ENCODE results near the gene CALD1. TPM values are rescaled to one million over a fixed set of nuclear protein-coding genes. Genes with fewer than 3 reads are reported as not detected.

CALD1 gene
- total RNA-seq, 4 donors from 2014 or later: 1,513 to 2,575 (median 1,808) TPM

GRCh38 chr7:134814730-134815364, 35.4 kb downstream of the CALD1 start:
- Histone ChIP-seq H3K27ac (peak overlapping the region in 3 of 4 donors; percentile 60 to 69 (median 65)), H3K4me3 (no peak overlapping the region), H3K36me3 (peaks cover 0 to 20% of the 10 kb centered on the region in 2 donors), H3K4me1 (peaks cover 9 to 97% (median 35%) of the 10 kb centered on the region in 3 donors), H3K27me3 (no peaks in the 10 kb centered on the region), H3K9me3 (no peaks in the 10 kb centered on the region)
- ATAC-seq: no peak
- TF ChIP-seq CTCF (IDR thresholded peaks at IDR 0.05): no peak
- TF ChIP-seq POLR2AphosphoS5 (IDR thresholded peaks at IDR 0.05): no peak
- TF ChIP-seq POLR2A (IDR thresholded peaks at IDR 0.05): no peak
- no peak for TF ChIP-seq EP300 (IDR thresholded peaks at IDR 0.05)
- 76 to 84% methylated on average over 3 of the region's 4 CpGs for WGBS, 2 donors (ENCODE audit: low coverage in 1 of 2)

GRCh38 chr7:134818613-134819345, 39.3 kb downstream of the CALD1 start:
- Histone ChIP-seq H3K4me1 (peaks cover 4 to 86% (median 6%) of the 10 kb centered on the region in 3 donors), H3K4me3 (no peak overlapping the region), H3K36me3 (peaks cover 0 to 18% of the 10 kb centered on the region in 2 donors), H3K27ac (peak overlapping the region in 3 of 4 donors; percentile 7 to 73 (median 18)), H3K27me3 (no peaks in the 10 kb centered on the region), H3K9me3 (no peaks in the 10 kb centered on the region)
- 78 to 84% methylated on average over 9 of the region's 9 CpGs for WGBS, 2 donors (ENCODE audit: low coverage in 1 of 2)
- TF ChIP-seq POLR2A (IDR thresholded peaks at IDR 0.05) (no peak), POLR2AphosphoS5 (IDR thresholded peaks at IDR 0.05) (no peak), CTCF (IDR thresholded peaks at IDR 0.05) (no peak), EP300 (IDR thresholded peaks at IDR 0.05) (no peak)
- ATAC-seq: no peak

- H3K27me3 ChIP-seq: no peaks in the 10 kb centered on the region
- no peak for TF ChIP-seq POLR2A (IDR thresholded peaks at IDR 0.05)
- TF ChIP-seq POLR2AphosphoS5 (IDR thresholded peaks at IDR 0.05): no peak
- no peak for TF ChIP-seq CTCF (IDR thresholded peaks at IDR 0.05)
- no peak for TF ChIP-seq EP300 (IDR thresholded peaks at IDR 0.05)
- H3K9me3 ChIP-seq: no peaks in the 10 kb centered on the region
- H3K4me1 ChIP-seq: peaks cover 0 to 86% (median 5%) of the 10 kb centered on the region in 3 donors
- WGBS, 2 donors (ENCODE audit: low coverage in 1 of 2): 83 to 90% methylated on average over 3 to 4 of the region's 4 CpGs
- peaks cover 0 to 18% of the 10 kb centered on the region in 2 donors for H3K36me3 ChIP-seq
- no peak for ATAC-seq
- peak overlapping the region in 3 of 4 donors; percentile 18 to 73 (median 66) for H3K27ac ChIP-seq
- H3K4me3 ChIP-seq: no peak overlapping the region
These were observed 40.0 kb downstream of the CALD1 start for GRCh38 chr7:134819401-134819800.

- ATAC-seq: peak; percentile 35
- Histone ChIP-seq H3K36me3 (peaks cover 0 to 18% of the 10 kb centered on the region in 2 donors), H3K4me1 (peaks cover 6 to 85% (median 7%) of the 10 kb centered on the region in 3 donors), H3K4me3 (no peak overlapping the region), H3K9me3 (no peaks in the 10 kb centered on the region), H3K27me3 (no peaks in the 10 kb centered on the region), H3K27ac (peak overlapping the region; percentile 57 to 73 (median 68))
- WGBS, 2 donors (ENCODE audit: low coverage in 1 of 2): 25 to 33% methylated on average over 2 of the region's 2 CpGs
- TF ChIP-seq POLR2AphosphoS5 (IDR thresholded peaks at IDR 0.05) (peak; percentile 56), EP300 (IDR thresholded peaks at IDR 0.05) (peak; percentile 51), CTCF (IDR thresholded peaks at IDR 0.05) (no peak), POLR2A (IDR thresholded peaks at IDR 0.05) (no peak)
These were observed 40.9 kb downstream of the CALD1 start for GRCh38 chr7:134820295-134820694.
